B cell (primary cell): ENCODE measurements around the gene OSTF1. TPM values are rescaled to one million over a fixed set of nuclear protein-coding genes. Genes with fewer than 3 reads are reported as not detected.

Source experiments
- ATAC-seq: fragments of 200-7000 bp; cut with Tn5 transposase; one replicate; pipeline ENCODE4 v1.10.0; 2021; ENCODE audit warnings: low read depth, mild to moderate bottlenecking, moderate number of reproducible peaks, moderate library complexity
- CTCF ChIA-PET: fragments of 350-600 bp; sonication (Branson Sonifier 250); formaldehyde crosslinking; loops from one replicate; lab custom pipeline; 2021; ENCODE audit warnings: antibody characterized with exemption, inconsistent platforms; lab: Charles Lee
- POLR2A ChIA-PET: fragments of 350-600 bp; sonication (Branson Sonifier 250); formaldehyde crosslinking; loops from one replicate; lab custom pipeline; 2021; ENCODE audit warnings: antibody characterized with exemption; lab: Charles Lee
- DNase-seq: peaks from one replicate; pipeline ENCODE4 v3.0.0; 2013
- H2AFZ ChIP-seq: 2 replicates; pipeline ENCODE4 v1.6.1; 2012; ENCODE audit warnings: mild to moderate bottlenecking, low read depth, low read length; ENCODE audit not compliant: insufficient read depth, poor library complexity, severe bottlenecking
- H3K27ac ChIP-seq, 2 donors: 1 replicate in 1 of 2; 2 replicates in 1 of 2; pipeline ENCODE4 v1.5.1; 2012 to 2013; ENCODE audit warnings: low read length in 2 of 2, mild to moderate bottlenecking in 2 of 2, moderate library complexity in 1 of 2
- H3K27me3 ChIP-seq, 4 experiments: fragments of 200-600 bp in 1 of 4; sonication (generic) in 1 of 4; replicated peaks in 1 of 4; 1 replicate in 2 of 4; 2 replicates in 2 of 4; pipeline versions ENCODE4 v1.6.1 to v1.7.0; 2013 to 2016; ENCODE audit warnings: low read length in 3 of 4, mild to moderate bottlenecking in 2 of 4, mixed read lengths in 1 of 4, moderate library complexity in 1 of 4; ENCODE audit not compliant: insufficient read depth in 4 of 4, control insufficient read depth in 3 of 4; ENCODE audit errors: control extremely low read depth in 1 of 4
- H3K36me3 ChIP-seq, 2 experiments: replicated peaks in 1 of 2; 1 replicate in 1 of 2; 2 replicates in 1 of 2; pipeline versions ENCODE4 v1.6.1 to v1.7.1; 2013; ENCODE audit warnings: low read length in 1 of 2; ENCODE audit not compliant: insufficient read depth in 2 of 2, control insufficient read depth in 1 of 2; ENCODE audit errors: control extremely low read depth in 1 of 2, extremely low read depth in 1 of 2
- H3K4me1 ChIP-seq, 2 donors: fragments of 200-600 bp in 1 of 2; sonication (generic) in 1 of 2; 1 replicate in 1 of 2; 2 replicates in 1 of 2; pipeline versions ENCODE4 v1.5.1 to v1.6.1; 2013 to 2017; ENCODE audit warnings: low read length in 2 of 2; ENCODE audit not compliant: control insufficient read depth in 2 of 2, insufficient read depth in 2 of 2
- H3K4me2 ChIP-seq: replicated peaks from 2 replicates; pipeline ENCODE3; 2012; ENCODE audit warnings: mild to moderate bottlenecking, low read depth, low read length; ENCODE audit not compliant: poor library complexity, severe bottlenecking
- H3K4me3 ChIP-seq, 5 experiments: fragments of 200-600 bp in 1 of 5; sonication (generic) in 1 of 5; 1 replicate in 3 of 5; 2 replicates in 2 of 5; pipeline versions ENCODE4 v1.5.1 to v1.7.0; 2011 to 2016; ENCODE audit warnings: low read length in 4 of 5, mild to moderate bottlenecking in 4 of 5, low read depth in 2 of 5, control low read depth in 1 of 5, moderate library complexity in 1 of 5; ENCODE audit not compliant: insufficient read depth in 1 of 5; ENCODE audit errors: control extremely low read depth in 1 of 5, extremely low read depth in 1 of 5
- H3K79me2 ChIP-seq: fragments of 200-600 bp; sonication (generic); one replicate; pipeline ENCODE4 v1.6.0; 2016; ENCODE audit warnings: low read length; ENCODE audit not compliant: control insufficient read depth, insufficient read depth
- H3K9ac ChIP-seq: fragments of 200-600 bp; sonication (generic); 2 replicates; pipeline ENCODE4 v1.6.1; 2017; ENCODE audit warnings: mild to moderate bottlenecking, low read length, moderate library complexity
- H3K9me3 ChIP-seq, 3 donors: one replicate each; pipeline versions ENCODE4 v1.6.1 to v1.7.1; 2013; ENCODE audit warnings: low read length in 2 of 3; ENCODE audit not compliant: control insufficient read depth in 2 of 3, insufficient read depth in 1 of 3; ENCODE audit errors: control extremely low read depth in 1 of 3
- H4K20me1 ChIP-seq: 2 replicates; pipeline ENCODE4 v1.6.0; 2012; ENCODE audit warnings: mild to moderate bottlenecking, low read length; ENCODE audit not compliant: insufficient read depth, control insufficient read depth, poor library complexity, severe bottlenecking
- H3K27ac Mint-ChIP-seq: one replicate; pipeline ENCODE4 v1.8.0; 2021; ENCODE audit warnings: mixed read lengths
- H3K27me3 Mint-ChIP-seq: one replicate; pipeline ENCODE4 v1.8.0; 2021; ENCODE audit warnings: mixed read lengths
- H3K4me1 Mint-ChIP-seq: one replicate; pipeline ENCODE4 v1.8.0; 2021; ENCODE audit warnings: mixed read lengths
- H3K4me3 Mint-ChIP-seq: one replicate; pipeline ENCODE4 v1.8.0; 2021; ENCODE audit warnings: mixed read lengths
- H3K9me3 Mint-ChIP-seq: one replicate; pipeline ENCODE4 v1.8.0; 2022; ENCODE audit warnings: mixed read lengths; ENCODE audit not compliant: insufficient read depth
- CTCF ChIP-seq: fragments of 200-600 bp; IDR thresholded peaks from one replicate; pipeline ENCODE4 v1.8.0; 2022; ENCODE audit warnings: antibody characterized with exemption, mild to moderate bottlenecking
- EZH2 ChIP-seq: IDR thresholded peaks from 2 replicates; pipeline ENCODE4 v1.6.1; 2012; ENCODE audit warnings: borderline replicate concordance, low read depth, mild to moderate bottlenecking, moderate library complexity, low read length; ENCODE audit not compliant: insufficient read depth, poor library complexity, severe bottlenecking
- WGBS: methylation state at CpG from one replicate; pipeline ENCODE4 v1.1.5; 2013; ENCODE audit warnings: missing lambda C conversion rate; ENCODE audit not compliant: insufficient coverage; 5-methylcytosine and 5-hydroxymethylcytosine counted together
- intact Hi-C: fragments of 100-400 bp; cut with micrococcal nuclease; formaldehyde crosslinking; loops from one replicate; pipeline ENCODE4 v1.10.0; 2022
- polyA plus RNA-seq: library from polyadenylated mRNA; depleted of rRNA; stranded (reverse); fragments of >200 nt; gene quantifications from 2 replicates; pipeline ENCODE4 v1.2.3, GENCODE V29; 2012
- total RNA-seq, 2 donors: library from RNA; stranded (reverse); fragments of 120-200 nt in 1 of 2; gene quantifications; 1 replicate in 1 of 2; 2 replicates in 1 of 2; pipeline versions ENCODE4 v1.2.3 to v1.2.4, GENCODE V29; 2013 to 2022

Gene OSTF1
- total and polyA plus RNA-seq, 2 donors (not counting 1 experiment from before 2014, with no cell fraction given) = 33.8 to 62.0 TPM

DNA sequence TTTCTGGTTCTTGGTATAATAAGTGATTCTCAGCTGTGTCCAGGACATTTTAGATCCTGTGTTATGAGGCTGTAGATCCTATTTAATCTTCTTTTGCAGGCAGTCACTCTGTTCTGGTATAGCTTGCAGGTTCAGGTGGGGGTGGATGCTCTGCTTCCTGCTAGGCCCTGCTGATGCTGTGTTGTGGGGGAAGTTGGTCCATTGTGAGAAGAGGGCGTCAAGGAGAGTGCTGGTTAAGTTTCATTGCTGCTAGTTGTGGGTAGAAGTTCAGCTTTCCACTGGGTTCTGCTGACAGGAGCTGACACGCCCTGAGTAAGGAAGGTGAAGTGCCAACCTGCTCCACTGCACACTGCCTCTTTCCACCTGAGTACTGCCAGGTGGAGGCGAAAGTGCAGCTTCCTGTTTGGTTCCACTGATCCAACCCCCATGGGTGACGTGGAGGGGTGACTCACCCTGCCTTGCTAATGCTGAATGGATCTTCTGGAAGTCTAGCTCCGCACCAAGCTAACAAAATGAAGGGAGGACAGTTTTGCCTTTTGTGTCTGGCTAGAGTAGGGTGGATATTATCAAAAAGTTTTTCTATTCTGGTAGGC is 16.7 kb upstream of the OSTF1 start:
- H3K9me3 Mint-ChIP-seq = no peaks in the 10 kb centered on the region
- Histone ChIP-seq H4K20me1 (no peaks in the 10 kb centered on the region), H3K36me3 (peaks cover 0 to 3% of the 10 kb centered on the region in 2 experiments), H3K4me1 (peaks cover 3 to 6% of the 10 kb centered on the region in 2 donors), H3K27me3 (no peaks in the 10 kb centered on the region), H3K27ac (no peak overlapping the region), H3K79me2 (no peaks in the 10 kb centered on the region), H3K4me2 (no peak overlapping the region), H3K9ac (no peak overlapping the region), H3K4me3 (no peak overlapping the region), H2AFZ (peak overlapping the region; percentile 3), H3K9me3 (no peaks in the 10 kb centered on the region)
- ChIA-PET POLR2A (interaction anchor here (0.5 kb wide), 1 partner anchor 17 kb away, joined by 5 read pairs; no protein-coding TSS in a partner anchor), CTCF (interaction anchor here (1.3 to 1.5 kb wide), 3 partner anchors 41 to 298 kb away, joined by 3 read pairs; no protein-coding TSS in a partner anchor)
- peak overlapping the region; percentile 28 for H3K27ac Mint-ChIP-seq
- H3K27me3 Mint-ChIP-seq = no peaks in the 10 kb centered on the region
- no peak overlapping the region for H3K4me3 Mint-ChIP-seq
- WGBS = 79% methylated on average over 4 of the region's 5 CpGs
- DNase-seq = no peak
- H3K4me1 Mint-ChIP-seq = peaks cover 10% of the 10 kb centered on the region
- peak; percentile 54 for ATAC-seq
- no peak for TF ChIP-seq CTCF
- no peak for TF ChIP-seq EZH2
- intact Hi-C loops = no loop called here

DNA sequence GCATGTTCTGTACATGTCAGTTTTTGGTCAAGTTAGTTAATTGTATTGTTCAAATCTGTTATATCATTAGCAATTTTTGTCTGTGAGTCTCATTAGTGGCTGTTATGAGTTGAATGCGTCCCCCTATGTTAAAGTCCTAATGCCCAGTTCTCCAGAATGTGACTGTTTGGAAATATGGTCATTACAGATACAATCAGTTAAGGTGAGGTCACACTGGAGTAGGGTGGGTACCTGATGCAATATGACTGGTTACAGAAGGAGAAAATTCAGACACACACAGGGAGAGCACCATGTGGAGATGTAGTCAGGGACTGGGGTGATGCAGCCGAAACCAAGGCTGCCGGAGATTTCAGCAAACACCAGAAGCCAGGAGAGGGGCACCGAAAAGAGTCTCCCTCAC is 15.4 kb upstream of the OSTF1 start:
- intact Hi-C loops = no loop called here
- POLR2A ChIA-PET = no interaction called here
- no peaks in the 10 kb centered on the region for H3K27me3 Mint-ChIP-seq
- Histone ChIP-seq H3K27ac (no peak overlapping the region), H3K36me3 (peaks cover 0 to 3% of the 10 kb centered on the region in 2 experiments), H3K9me3 (no peaks in the 10 kb centered on the region), H3K4me2 (no peak overlapping the region), H2AFZ (no peak overlapping the region), H3K27me3 (no peaks in the 10 kb centered on the region), H3K4me3 (no peak overlapping the region), H3K9ac (no peak overlapping the region), H3K4me1 (peaks cover 3 to 6% of the 10 kb centered on the region in 2 donors), H4K20me1 (no peaks in the 10 kb centered on the region), H3K79me2 (no peaks in the 10 kb centered on the region)
- H3K4me1 Mint-ChIP-seq = peaks cover 12% of the 10 kb centered on the region
- DNase-seq (no peak), ATAC-seq (no peak)
- H3K4me3 Mint-ChIP-seq = no peak overlapping the region
- WGBS = no CpG with 5 or more reads among the region's 4 CpGs
- no peak overlapping the region for H3K27ac Mint-ChIP-seq
- no peaks in the 10 kb centered on the region for H3K9me3 Mint-ChIP-seq
- TF ChIP-seq EZH2 (no peak), CTCF (no peak)
- CTCF ChIA-PET = interaction anchor here (1.3 to 8.5 kb wide), 3 partner anchors 43 to 299 kb away, joined by 3 to 226 read pairs (median 3); no protein-coding TSS in a partner anchor
